IPS-NIHi7 (cell line): Measurements from ENCODE around the gene GTF2H4.
A peak's percentile ranks its signal among the peaks of the same experiment; 100 is the strongest.
"Not testable (repeated sequence)": the region's sequence is repeated elsewhere in the genome, so short reads cannot be mapped to it uniquely, and the experiment has no call there.

Source experiments
- DNase-seq: peaks from one replicate; pipeline ENCODE4 v3.0.0; 2012; ENCODE audit warnings: mixed read lengths; ENCODE audit errors: extremely low spot score

The GTF2H4 gene

DNA sequence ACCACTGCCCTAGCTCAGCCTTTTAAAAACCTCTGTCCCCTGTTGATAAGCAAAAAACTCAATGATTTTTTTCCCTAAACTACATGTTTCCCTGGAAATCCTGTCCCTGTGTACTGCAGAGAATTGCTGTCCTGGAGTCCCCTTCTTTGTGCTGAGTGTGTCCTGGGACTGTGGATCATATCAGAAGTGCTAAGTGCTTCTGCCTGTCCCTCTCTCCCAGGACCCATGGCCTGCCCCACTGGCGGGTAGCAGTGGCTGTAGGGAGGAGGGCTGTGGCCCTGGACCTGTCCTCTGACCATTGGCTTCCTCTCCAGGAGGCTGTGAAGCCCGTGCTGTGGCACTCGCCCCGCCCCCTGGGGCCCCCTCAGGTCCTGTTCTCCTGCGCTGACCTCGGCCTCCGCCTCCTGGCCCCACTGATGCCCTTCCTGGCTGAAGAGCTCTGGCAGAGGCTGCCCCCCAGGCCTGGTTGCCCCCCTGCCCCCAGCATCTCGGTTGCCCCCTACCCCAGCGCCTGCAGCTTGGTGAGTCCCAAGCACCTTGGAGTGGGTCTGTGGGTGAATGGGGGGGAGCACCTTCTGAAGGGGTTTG is 16.1 kb downstream of the GTF2H4 start:
- not testable (repeated sequence) for DNase-seq

DNA sequence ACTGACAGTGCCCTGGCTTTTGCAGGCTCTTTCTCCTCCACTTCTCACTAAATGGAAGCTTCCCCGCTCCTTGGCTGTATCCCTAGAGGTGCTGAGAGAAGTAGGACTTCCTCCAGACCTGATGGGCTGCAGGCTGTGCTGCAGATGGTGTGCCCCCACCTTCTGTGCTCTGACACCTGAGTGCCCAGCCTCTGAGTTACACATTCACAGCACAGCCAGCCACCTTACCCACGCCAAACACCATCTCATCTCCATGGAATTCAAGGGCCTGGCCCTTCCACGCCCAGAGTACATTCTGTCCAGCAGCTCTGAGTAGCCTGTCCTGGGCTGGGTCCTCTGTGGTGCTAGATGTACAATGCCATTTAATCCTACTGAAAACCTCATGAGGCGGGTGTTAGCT is 18.6 kb downstream of the GTF2H4 start:
- DNase-seq, result no peak

DNA sequence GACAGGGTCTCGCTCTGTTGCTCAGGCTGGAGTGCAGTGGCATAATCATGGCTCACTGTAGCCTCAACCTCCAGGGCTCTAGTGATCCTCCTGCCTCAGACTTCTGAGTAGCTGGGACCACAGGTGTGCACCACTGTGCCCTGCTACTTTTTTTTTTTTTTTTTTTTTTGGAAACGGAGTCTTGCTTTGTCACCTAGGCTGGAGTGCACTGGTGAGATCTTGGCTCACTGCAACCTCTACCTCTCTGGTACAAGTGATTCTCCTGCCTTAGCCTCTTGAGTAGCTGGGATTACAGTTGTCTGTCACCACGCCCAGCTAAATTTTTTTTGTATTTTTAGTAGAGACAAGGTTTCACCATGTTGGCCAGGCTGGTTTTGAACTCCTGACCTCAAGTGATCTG is 19.1 kb downstream of the GTF2H4 start:
- not testable (repeated sequence) for DNase-seq

DNA sequence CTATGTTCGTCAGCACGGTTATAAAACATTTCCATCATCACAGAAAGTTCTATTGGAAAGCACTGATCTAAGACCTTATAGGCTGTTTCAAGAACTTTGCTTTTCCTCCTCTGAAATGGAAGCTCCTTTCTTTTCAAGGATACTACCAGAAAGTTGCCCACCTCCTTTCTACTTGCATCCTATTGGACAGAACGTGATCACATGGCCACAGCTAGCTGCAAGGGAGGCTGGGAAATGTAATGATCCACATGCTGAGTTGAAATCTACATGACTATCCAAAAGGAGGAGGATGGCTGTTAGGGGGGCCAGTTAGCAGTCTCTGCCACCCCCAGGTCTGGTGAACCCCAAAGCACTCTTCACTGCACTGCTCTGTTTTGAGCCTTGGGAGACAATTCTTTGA is 20.7 kb downstream of the GTF2H4 start:
- no peak for DNase-seq

DNA sequence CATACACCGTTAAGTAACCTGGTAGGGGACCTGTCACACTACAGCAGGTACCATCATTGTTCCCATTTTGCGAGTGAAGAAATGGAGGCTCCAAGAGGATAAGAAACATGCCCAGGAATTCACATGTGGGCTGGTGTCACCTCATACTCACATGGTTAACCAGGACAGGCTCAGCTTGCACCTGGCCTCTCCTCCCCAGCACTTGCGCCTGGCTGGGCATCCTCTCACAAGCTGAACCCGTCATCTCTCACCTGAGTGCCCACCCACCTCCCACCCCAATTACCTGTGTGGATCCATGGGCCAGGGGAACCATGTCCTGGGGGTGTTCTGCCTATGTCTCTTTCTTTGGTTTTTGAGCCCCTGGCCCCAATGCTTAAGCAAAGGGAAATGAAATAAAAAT is 22.5 kb downstream of the GTF2H4 start:
- DNase-seq, result no peak

DNA sequence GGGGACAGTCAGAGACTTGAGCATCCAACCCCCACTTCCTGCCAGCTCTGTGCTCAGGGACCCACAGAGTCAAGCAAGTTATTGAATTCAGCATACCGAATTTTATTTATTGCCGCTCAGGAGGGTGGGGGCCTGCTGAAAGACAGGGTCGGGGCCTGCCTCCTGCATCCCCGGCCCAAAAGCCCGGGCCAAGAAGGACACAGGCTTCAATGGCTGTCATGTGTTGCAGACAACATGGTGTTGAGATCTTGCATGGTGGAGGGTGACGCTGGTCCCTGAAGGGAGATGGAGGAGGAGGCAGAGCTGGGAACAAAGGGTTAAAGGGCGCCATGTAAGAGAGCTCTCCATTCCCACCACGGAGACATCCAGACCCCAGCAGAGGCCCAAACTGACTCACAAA is 23.3 kb downstream of the GTF2H4 start:
- no peak for DNase-seq

DNA sequence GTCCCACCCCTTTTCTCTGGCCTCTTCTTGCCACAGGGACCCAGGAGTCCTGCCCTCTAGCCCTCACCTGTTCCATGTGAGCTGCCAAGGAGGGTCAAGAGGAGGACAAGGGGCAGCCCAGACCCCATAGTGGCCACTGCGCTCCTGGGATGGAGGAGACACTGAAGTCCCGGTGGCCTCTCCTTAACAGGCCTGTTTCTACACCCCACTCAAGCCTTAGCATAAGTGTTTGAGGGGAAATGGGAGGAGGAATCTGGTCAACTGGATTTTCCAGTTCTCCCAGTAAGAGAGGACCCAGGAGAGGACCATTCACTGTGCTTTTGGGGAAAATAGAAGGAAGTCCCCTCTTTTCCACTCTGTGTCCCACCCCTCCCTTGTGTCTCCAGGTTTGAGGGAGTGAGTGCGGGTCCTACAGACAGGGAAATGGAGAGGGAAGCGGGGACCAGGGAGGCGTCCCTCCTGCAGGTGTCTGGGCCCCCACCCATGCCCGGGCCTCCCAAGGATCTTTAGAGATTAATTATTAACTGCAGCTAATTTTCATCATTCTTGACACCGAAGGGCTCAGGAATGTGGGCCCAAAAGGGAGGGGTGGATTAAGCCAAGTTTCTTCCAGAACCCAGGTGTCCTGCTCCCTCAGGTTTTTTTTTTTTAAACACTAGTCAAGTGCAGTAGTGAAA is 24.1 kb downstream of the GTF2H4 start, which contains the start of gene SFTA2:
Gene SFTA2 (minus strand): TSS at position 202 of the 677 bp plus-strand sequence. CDS start 74 bp downstream, at position 128.
- no peak for DNase-seq

DNA sequence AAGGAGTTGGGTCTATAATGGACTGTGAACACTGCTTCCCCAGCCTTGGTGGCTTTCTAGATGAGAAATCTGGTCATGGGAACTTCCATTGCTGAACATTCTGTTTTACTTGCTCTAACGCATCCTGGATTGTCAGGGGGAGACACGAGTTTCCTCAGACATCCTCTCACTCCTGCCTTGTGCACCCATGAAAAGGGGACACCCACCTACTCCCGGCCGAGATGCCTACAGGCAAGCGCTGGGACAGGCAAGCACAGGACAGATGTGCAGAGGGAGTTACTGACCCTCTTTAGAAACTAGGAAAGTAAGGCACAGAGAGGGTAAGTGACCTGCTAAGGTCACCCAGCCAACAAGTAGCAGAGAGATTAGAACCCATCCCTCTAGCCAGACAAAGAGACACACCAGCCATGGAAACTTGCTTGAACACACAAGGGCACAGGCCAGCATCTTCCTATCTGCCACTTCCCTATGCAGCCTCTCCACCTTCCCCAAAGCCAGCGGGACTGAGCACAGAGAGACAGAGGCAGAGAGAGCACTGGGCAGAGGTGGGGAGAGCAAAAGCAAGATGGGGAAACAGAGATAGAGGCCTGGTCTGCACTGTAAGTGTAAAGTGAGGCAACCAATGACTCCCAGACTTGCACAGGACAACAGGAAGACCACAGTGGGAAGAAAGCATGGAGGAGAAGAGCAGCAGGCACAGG is 24.8 kb downstream of the GTF2H4 start:
- no peak for DNase-seq

DNA sequence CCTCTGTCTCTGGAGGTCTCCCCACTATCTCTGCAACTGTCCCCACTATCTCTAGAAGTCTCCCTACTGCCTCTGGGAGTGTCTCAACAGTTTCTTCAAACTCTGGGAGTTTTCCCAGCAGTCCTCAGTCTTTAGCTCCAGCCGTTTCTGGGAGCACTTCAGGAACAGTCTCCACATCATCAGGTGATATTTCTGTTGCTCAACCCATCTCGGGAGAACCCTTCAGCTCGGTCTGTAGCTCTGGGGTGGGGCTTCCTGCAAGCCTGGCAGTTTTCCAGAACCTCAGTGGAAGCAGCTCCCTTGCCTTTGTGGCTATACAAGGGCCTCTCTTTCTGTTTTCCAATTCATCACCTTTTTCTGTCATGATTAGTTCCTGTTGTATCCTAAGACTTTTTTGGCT is 27.0 kb downstream of the GTF2H4 start:
- DNase-seq, result no peak

DNA sequence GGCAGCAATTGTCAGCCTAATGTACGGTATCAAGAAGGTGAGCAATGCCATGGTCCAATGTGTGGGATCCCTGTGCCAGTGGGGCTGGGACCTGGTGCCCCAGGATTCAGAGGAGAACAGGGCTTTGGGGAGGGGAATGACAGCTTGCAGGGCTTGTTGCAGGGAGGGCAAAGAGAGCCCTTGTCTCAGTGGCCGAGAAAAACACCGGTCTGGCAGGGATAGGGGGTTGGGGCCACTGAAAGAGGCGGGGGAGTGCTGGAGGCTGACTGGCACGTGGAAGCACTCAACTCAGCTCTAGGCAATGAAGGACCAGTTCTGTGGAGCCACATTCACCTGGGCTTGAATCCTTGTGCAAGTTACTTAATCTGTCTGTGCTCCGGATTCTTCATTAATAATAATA is 29.3 kb downstream of the GTF2H4 start:
- DNase-seq, result no peak

DNA sequence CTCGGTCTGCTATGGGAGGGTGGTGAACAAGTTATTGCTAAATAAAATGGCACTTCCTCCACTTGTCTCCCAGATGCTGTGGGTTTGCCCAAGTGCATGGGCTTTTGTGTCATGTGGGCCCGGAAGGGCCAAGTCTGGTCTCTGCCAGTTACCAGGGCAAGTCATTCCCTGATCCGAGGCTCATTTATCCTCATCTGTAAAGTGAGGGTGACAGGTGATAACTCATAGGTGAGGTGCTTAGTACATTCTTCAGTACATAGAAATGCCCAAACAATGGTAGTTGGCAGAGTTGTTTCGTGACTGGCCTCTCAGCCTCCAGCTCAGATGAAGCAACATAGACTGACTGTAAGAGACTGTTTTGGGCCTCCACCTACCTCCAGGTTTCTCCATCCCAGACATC is 30.7 kb downstream of the GTF2H4 start:
- DNase-seq, result no peak

DNA sequence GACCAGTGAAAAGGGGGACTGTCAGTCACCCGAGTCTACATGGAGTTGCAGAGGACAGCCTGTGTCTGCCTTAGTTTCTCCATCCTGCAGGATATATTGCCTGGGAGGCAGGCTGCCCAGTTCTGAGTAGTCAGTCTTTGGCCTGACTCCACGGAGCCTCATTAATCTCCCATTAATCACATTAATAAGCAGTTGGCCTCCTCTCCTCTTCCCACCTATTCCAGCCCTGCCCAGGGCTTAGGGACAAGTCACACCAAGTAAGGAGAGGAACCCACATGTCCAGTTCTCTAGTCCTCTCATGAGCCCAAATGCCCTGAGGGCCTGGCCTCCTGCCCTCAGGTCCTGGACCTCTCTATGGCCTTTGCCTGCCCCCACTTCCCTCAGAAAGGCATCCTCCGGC is 31.5 kb downstream of the GTF2H4 start:
- DNase-seq, result no peak

DNA sequence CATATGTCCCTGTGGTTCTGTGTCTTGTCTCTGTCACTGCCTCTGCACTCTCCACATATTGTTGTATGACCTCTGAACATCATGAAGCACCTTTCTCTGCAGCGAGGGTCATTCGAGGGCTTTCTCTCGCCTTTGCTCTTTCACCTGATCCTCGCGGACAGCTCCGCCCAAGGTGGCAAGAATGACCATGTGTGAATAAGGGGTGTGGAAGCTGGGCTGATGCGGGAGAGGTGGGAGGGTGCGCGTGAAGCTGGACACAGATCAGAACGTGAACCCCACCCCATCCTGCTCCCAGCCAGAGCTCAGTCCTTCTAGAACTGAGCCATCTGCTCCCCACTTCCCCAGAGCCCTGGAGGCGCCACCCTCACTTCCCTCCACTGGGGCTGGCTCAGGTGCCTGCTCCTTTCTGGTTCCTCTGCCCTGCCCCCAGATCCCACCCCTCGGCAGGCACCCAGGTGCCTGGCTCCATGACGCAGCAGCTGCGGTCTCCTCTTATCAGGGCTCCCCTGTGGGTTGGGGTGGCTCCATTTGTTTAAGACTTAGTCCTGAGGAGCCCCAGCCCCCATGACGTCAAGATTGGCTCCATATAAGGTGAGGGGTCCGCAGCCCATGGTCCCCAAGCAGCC is 32.5 kb downstream of the GTF2H4 start, which contains the start of gene MUCL3:
Gene MUCL3 (plus strand): TSS at position 613 of the 626 bp plus-strand sequence. CDS start 27 bp downstream, outside the sequence.
- DNase-seq, result no peak

DNA sequence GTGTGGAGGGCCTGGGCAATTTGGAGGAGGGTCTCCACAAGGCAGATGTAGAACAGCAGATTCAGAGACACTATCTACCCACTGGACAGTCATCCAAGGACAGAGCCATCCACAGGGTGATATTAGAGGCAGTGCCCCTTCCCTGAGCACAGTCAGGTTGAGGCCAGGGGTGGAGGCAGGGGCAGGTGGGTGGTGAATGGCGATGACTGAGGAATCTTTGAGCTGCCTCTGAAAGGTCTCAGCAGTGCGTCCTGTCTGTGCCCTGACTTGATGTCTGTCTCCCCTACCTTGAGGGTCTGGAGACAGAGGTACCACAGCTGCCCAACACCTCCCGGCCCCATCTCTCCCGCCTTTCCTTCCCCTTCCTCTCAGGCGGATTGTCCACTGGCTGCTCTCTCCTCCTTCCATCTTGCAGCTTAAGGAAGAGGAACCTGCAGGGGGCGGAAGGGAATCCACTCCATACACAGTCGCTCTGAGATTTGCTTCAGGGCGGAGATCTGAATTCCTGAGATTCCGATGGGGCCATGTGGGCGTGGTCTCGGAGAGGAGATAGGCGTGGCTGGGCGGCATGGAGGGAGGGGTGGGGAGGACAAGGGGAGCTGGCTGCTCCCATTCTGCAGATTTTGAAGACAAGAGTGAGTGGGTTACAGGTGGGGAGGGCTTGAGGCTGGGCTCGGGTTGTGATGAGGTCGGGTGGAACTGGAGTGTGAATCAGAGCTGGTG is 34.5 kb downstream of the GTF2H4 start:
- peak; percentile 96 for DNase-seq

DNA sequence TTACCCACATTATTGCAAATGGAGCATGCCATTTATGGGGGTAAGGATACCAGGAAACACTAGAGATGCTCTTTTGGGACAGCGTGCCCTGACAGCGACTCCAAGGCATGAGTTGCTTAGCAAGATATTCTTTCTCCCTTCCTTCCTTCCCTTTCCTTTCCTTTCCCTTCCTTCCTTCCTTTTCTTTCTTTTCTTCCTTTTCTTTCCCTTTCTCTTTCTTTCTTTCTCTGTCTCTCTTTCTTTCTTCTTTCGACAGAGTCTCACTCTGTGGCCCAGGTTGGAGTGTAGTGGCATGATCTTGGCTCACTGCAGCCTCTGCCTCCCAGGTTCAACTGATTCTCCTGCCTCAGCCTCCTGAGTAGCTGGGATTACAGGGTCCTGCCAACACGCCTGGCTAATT is 36.0 kb downstream of the GTF2H4 start:
- no peak for DNase-seq

DNA sequence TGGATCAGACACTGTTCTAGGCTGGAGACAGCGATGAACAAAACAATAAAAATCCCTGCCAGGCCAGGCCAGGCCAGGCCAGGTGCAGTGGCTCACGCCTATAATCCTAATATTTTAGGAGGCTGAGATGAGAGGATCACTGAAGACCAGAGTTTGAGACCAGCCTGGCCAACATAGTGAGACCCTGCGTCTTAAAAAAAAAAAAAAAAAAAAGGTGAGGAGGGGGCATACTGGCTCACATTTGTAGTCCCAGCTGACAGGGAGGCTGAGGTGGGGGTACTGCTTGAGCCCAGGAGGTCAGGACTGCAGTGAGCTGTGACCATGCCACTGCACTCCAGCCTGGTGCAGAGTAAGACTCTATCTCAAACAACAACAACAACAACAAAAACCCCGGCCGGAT is 37.3 kb downstream of the GTF2H4 start:
- no peak for DNase-seq

DNA sequence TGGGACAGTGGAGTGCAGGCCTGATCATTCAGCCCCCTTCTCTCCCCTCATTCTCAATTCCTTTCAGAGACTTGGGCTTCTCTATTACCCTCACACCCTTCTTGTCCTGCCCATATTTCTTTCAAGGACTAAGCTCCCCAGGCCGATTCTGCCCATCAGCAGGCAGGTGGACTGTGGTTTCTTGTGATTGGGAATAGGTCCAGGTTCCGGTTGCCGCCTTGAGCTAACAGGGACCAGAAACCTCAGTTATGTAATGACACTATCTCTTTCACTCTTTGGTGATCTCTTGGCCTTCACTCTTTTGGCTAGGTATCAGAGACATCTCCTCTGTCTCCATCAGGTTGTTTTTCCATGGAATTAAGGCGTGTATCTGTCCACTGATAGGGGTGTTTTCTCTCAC is 39.2 kb downstream of the GTF2H4 start:
- no peak for DNase-seq

DNA sequence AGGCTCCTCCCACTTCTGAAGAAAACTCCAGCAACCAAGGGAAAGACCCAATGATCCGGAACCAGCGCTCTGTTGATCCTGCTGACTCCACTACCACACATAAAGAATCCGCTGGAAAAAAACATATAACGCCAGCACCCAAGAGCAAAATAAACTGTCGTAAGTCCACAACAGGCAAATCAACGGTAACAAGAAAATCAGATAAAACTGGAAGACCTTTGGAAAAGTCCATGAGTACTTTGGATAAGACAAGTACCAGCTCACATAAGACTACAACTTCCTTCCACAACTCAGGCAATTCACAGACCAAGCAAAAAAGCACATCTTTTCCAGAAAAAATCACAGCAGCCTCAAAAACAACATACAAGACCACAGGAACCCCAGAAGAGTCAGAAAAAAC is 40.8 kb downstream of the GTF2H4 start:
- no peak for DNase-seq

DNA sequence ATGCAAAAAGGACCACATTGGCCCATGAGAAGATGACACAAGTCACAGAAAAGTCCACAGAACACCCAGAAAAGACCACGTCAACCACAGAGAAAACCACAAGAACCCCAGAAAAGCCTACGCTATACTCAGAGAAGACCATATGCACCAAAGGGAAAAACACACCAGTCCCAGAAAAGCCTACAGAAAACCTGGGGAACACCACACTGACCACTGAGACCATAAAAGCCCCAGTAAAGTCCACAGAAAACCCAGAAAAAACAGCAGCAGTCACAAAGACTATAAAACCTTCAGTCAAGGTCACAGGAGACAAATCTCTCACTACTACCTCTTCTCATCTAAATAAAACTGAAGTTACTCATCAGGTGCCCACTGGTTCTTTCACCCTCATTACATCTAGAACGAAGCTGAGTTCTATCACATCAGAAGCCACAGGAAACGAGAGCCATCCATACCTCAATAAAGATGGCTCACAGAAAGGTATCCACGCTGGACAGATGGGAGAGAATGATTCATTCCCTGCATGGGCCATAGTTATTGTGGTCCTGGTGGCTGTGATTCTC is 44.0 kb downstream of the GTF2H4 start:
- DNase-seq, result no peak

DNA sequence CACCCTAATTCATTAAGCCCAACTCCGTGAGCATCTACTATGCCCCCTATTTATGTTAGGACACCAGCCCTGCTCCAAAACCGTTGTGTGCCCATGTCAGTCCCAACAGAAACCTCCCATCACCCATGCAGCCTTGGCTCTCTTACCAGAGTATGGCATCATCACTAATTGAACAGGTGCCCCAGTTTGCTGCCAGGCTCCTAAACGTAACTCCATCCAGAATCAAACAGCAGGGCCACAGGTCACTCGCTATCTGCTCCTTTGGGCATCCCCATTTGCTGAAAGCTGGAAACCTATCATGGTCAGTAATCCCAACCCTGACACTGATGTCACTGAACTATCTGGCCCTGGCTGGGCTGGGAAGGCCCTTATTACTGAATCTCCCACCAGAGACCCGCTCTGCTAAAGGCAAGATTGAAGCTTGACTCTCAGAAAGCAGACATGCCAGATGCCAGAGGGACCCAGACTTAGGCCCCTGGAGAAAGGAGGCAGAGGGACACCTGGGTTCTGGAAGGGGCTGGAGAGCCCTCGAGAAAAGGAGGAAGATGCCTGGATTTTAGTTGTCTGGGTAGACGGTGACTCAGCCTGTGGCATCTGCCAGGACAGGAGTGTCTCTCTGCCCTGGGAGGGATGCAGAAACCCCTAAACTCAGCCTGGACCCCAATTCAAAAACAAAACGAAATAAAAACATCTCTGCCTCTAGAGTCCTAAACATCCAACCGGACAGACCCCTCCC is 46.8 kb downstream of the GTF2H4 start:
- no peak for DNase-seq
